Liver (tissue), 9 donors: ENCODE results near the gene VWCE. TPM values are rescaled to one million over a fixed set of nuclear protein-coding genes. Genes with fewer than 3 reads are reported as not detected.

ENCODE experiments used
- DNase-seq: peaks from one replicate; pipeline ENCODE4 v3.0.0-alpha.2; 2017; ENCODE audit warnings: low spot score
- H3K27ac ChIP-seq, 2 donors: one replicate each; pipeline ENCODE4 v1.7.0; 2013; ENCODE audit warnings: inconsistent platforms in 2 of 2, low read length in 2 of 2, control low read depth in 1 of 2, low read depth in 1 of 2, mild to moderate bottlenecking in 1 of 2
- H3K27me3 ChIP-seq, 4 donors: one replicate each; pipeline versions ENCODE4 v1.6.1 to v1.7.0; 2013; ENCODE audit warnings: low read length in 3 of 4, inconsistent platforms in 1 of 4, mild to moderate bottlenecking in 1 of 4, moderate library complexity in 1 of 4; ENCODE audit not compliant: control insufficient read depth in 4 of 4, insufficient read depth in 4 of 4
- H3K36me3 ChIP-seq, 4 donors: one replicate each; pipeline versions ENCODE4 v1.6.1 to v1.7.0; 2013; ENCODE audit warnings: low read length in 3 of 4, mild to moderate bottlenecking in 3 of 4, low read depth in 1 of 4, moderate library complexity in 1 of 4; ENCODE audit not compliant: control insufficient read depth in 4 of 4, insufficient read depth in 3 of 4
- H3K4me1 ChIP-seq, 4 donors: one replicate each; pipeline versions ENCODE4 v1.6.1 to v1.7.0; 2013; ENCODE audit warnings: low read length in 3 of 4, mild to moderate bottlenecking in 3 of 4, moderate library complexity in 1 of 4; ENCODE audit not compliant: control insufficient read depth in 4 of 4, insufficient read depth in 4 of 4
- H3K4me3 ChIP-seq, 3 donors: one replicate each; pipeline versions ENCODE4 v1.6.1 to v1.7.0; 2013; ENCODE audit warnings: low read length in 3 of 3, control low read depth in 1 of 3, low read depth in 1 of 3, mild to moderate bottlenecking in 1 of 3
- H3K9ac ChIP-seq, 2 donors: one replicate each; pipeline ENCODE4 v1.7.0; 2013; ENCODE audit warnings: low read length in 2 of 2, mild to moderate bottlenecking in 2 of 2, moderate library complexity in 2 of 2, control low read depth in 1 of 2, low read depth in 1 of 2
- H3K9me3 ChIP-seq, 4 donors: one replicate each; pipeline versions ENCODE4 v1.6.1 to v1.7.0; 2013; ENCODE audit warnings: low read length in 3 of 4; ENCODE audit not compliant: control insufficient read depth in 4 of 4
- EGR1 ChIP-seq, 2 donors: IDR thresholded peaks; 2 replicates each; pipeline ENCODE4 v1.6.1; 2016 to 2018; ENCODE audit warnings: antibody characterized with exemption in 2 of 2, low read depth in 2 of 2
- FOXA1 ChIP-seq: IDR thresholded peaks from 2 replicates; pipeline ENCODE4 v1.6.1; 2016; ENCODE audit warnings: antibody characterized with exemption
- FOXA2 ChIP-seq: IDR thresholded peaks from 2 replicates; pipeline ENCODE4 v1.6.1; 2016; ENCODE audit warnings: antibody characterized with exemption
- HNF4A ChIP-seq, 2 donors: conservative IDR thresholded peaks; 2 replicates each; pipeline ENCODE4 v1.6.1; 2016; ENCODE audit warnings: antibody characterized with exemption in 2 of 2, mild to moderate bottlenecking in 2 of 2
- HNF4G ChIP-seq: IDR thresholded peaks from 2 replicates; pipeline ENCODE4 v1.6.1; 2016; ENCODE audit warnings: antibody characterized with exemption
- JUND ChIP-seq, 2 donors: IDR thresholded peaks; 2 replicates each; pipeline ENCODE4 v1.6.1; 2016; ENCODE audit warnings: antibody characterized with exemption in 2 of 2
- NR2F2 ChIP-seq: IDR thresholded peaks from 2 replicates; pipeline ENCODE4 v1.6.1; 2016; ENCODE audit warnings: antibody characterized with exemption
- RAD21 ChIP-seq, 2 donors: IDR thresholded peaks; 2 replicates each; pipeline ENCODE4 v1.6.1; 2016; ENCODE audit warnings: antibody characterized with exemption in 2 of 2, mild to moderate bottlenecking in 2 of 2
- RXRA ChIP-seq, 2 donors: IDR thresholded peaks; 2 replicates each; pipeline ENCODE4 v1.6.1; 2017 to 2018; ENCODE audit warnings: antibody characterized with exemption in 2 of 2, mild to moderate bottlenecking in 1 of 2
- SP1 ChIP-seq: IDR thresholded peaks from 2 replicates; pipeline ENCODE4 v1.6.1; 2018; ENCODE audit warnings: antibody characterized with exemption, mild to moderate bottlenecking
- TAF1 ChIP-seq: conservative IDR thresholded peaks from 2 replicates; pipeline ENCODE4 v1.6.1; 2016; ENCODE audit warnings: antibody characterized with exemption, mild to moderate bottlenecking
- YY1 ChIP-seq: IDR thresholded peaks from 2 replicates; pipeline ENCODE4 v1.6.1; 2016; ENCODE audit warnings: antibody characterized with exemption, mild to moderate bottlenecking
- WGBS: extraction: QIAGEN DNeasy Blood & Tissue Kit; methylation state at CpG from one replicate; pipeline ENCODE4 v1.1.7; 2013; 5-methylcytosine and 5-hydroxymethylcytosine counted together
- polyA plus RNA-seq, 2 donors: library from polyadenylated mRNA; stranded (reverse) in 1 of 2; unstranded in 1 of 2; fragments of 200-250 nt in 1 of 2; fragments of >200 nt in 1 of 2; fragmentation: Nextera tagmentation in 1 of 2; extraction: Ambion mirVana in 1 of 2; gene quantifications; one replicate each; pipeline versions ENCODE4 v1.2.1 to v1.2.3, GENCODE V29; 2013 to 2015
- total RNA-seq, 2 donors: library from RNA; depleted of rRNA; stranded (reverse); fragments of >200 nt; gene quantifications; one replicate each; pipeline ENCODE4 v1.2.3, GENCODE V29; 2014
- TF ChIP-seq, protein P1 (sequence below): IDR thresholded peaks from 2 replicates; pipeline ENCODE4 v1.6.1; 2016; ENCODE audit warnings: antibody characterized with exemption
- TF ChIP-seq, protein P2 (sequence below): IDR thresholded peaks from 2 replicates; pipeline ENCODE4 v1.6.1; 2016; ENCODE audit warnings: antibody characterized with exemption
- donor health status: healthy.
- donor health status: healthy.
- donor health status: healthy.
- donor health status: healthy.
- donor health status: healthy.

VWCE gene
- total and polyA plus RNA-seq, 4 donors, result 1.9 to 6.0 (median 2.7) TPM

DNA sequence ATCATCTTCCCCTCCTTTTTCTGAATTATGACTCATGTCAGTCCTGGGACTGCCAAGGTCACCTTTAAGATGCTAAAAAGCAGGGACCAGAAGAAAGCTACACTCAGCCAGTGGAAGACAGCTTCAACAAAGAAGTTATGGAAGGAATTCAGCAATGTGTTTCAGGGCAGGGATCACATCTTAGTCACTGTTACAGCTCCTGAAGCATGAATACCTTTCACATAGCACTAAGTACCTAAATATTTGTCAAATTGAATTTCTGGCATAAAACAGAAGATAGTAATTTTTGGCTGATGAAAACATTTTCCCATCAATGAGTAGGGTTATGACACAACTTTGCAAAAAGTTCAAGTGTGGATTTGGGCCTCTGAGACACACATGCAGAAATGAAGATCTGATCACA is 32.6 kb upstream of the VWCE start:
- peaks cover 11 to 61% (median 48%) of the 10 kb centered on the region in 4 donors for H3K36me3 ChIP-seq
- H3K27me3 ChIP-seq, result no peaks in the 10 kb centered on the region
- H3K27ac ChIP-seq, result no peak overlapping the region
- no peak for DNase-seq
- no peak for TF ChIP-seq JUND (IDR thresholded peaks at IDR 0.05)
- no peak for TF ChIP-seq FOXA1
- no peak for TF ChIP-seq RAD21 (IDR thresholded peaks at IDR 0.05)
- TF ChIP-seq, protein P1, sequence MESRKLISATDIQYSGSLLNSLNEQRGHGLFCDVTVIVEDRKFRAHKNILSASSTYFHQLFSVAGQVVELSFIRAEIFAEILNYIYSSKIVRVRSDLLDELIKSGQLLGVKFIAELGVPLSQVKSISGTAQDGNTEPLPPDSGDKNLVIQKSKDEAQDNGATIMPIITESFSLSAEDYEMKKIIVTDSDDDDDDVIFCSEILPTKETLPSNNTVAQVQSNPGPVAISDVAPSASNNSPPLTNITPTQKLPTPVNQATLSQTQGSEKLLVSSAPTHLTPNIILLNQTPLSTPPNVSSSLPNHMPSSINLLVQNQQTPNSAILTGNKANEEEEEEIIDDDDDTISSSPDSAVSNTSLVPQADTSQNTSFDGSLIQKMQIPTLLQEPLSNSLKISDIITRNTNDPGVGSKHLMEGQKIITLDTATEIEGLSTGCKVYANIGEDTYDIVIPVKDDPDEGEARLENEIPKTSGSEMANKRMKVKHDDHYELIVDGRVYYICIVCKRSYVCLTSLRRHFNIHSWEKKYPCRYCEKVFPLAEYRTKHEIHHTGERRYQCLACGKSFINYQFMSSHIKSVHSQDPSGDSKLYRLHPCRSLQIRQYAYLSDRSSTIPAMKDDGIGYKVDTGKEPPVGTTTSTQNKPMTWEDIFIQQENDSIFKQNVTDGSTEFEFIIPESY, result no peak
- TF ChIP-seq, protein P2, sequence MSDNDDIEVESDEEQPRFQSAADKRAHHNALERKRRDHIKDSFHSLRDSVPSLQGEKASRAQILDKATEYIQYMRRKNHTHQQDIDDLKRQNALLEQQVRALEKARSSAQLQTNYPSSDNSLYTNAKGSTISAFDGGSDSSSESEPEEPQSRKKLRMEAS, result no peak
- no peak for TF ChIP-seq HNF4A (conservative IDR thresholded peaks at IDR 0.05)
- peaks cover 0 to 17% (median 14%) of the 10 kb centered on the region in 4 donors for H3K4me1 ChIP-seq
- no peak overlapping the region for H3K9ac ChIP-seq
- no peaks in the 10 kb centered on the region for H3K9me3 ChIP-seq
- H3K4me3 ChIP-seq, result no peak overlapping the region

DNA sequence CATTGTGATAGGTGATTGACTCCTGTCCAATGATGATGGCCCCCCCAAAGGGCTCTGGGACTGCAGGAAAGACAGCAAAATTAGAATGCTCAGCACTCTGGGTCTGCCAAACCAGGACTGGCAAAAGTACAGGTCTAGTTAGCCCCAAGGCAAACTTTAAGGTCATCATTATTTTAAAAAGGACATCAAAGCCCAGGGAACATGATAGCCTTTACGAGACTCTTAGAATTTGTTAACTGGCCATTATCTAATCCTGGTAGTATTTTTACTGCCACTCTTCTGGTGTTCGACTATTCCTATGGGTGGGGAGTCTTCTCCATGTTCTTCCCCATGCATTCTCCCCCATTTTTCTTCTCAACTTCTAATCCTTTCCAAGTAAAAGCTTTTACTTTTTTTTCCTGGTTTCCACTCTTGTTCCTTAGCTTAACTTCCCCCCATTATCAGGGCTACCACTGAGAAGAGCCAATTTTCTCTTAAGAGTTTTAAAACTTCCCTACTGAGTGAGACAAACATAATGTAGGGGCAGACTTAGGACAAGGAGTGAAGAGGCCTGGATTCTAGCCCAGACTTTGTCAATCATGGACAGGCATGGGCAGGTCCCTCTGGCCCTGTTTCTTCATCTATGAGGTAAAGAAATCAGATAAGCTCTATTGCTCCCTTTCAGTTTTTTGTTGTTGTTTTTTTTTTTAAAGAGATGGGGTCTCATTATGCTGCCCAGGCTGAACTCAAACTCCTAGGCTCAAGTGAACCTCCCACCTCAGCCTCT is 30.7 kb upstream of the VWCE start:
- no peaks in the 10 kb centered on the region for H3K9me3 ChIP-seq
- no peak overlapping the region for H3K4me3 ChIP-seq
- no peaks in the 10 kb centered on the region for H3K27me3 ChIP-seq
- no peak for TF ChIP-seq RXRA (IDR thresholded peaks at IDR 0.05)
- no peak overlapping the region for H3K27ac ChIP-seq
- H3K36me3 ChIP-seq, result peaks cover 13 to 76% (median 65%) of the 10 kb centered on the region in 4 donors
- WGBS, result 94% methylated on average over 2 of the region's 2 CpGs
- no peak for DNase-seq
- peaks cover 0 to 1% (median 0%) of the 10 kb centered on the region in 4 donors for H3K4me1 ChIP-seq
- no peak overlapping the region for H3K9ac ChIP-seq

DNA sequence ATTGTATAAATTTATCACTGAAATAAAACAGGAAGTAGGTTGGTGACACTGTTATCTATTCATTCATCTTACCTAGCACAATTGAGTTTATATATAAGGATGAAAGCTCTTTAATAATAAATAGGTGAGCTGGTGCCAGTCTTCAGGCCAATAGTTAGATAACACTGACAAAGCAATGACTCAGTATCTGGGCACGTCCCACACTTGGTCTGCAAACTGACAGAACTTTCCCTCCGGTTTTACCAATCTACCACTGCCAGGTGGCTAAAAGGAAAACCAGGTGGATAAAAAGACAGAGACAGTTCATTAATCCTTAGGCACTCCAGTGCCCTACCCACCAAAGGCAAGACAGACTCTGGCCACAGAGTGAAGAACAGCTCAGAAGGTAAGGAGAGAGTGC is 20.1 kb upstream of the VWCE start:
- Histone ChIP-seq H3K4me3 (no peak overlapping the region), H3K36me3 (peaks cover 19 to 73% (median 68%) of the 10 kb centered on the region in 4 donors), H3K4me1 (no peaks in the 10 kb centered on the region), H3K9me3 (no peaks in the 10 kb centered on the region), H3K27me3 (no peaks in the 10 kb centered on the region), H3K27ac (no peak overlapping the region), H3K9ac (no peak overlapping the region)
- 85% methylated on average over 2 of the region's 2 CpGs for WGBS
- no peak for TF ChIP-seq YY1
- TF ChIP-seq FOXA2, result no peak
- TF ChIP-seq TAF1, result no peak
- TF ChIP-seq JUND (IDR thresholded peaks at IDR 0.05), result no peak
- no peak for TF ChIP-seq RAD21 (IDR thresholded peaks at IDR 0.05)
- TF ChIP-seq, protein P2, result no peak
- no peak for TF ChIP-seq NR2F2
- TF ChIP-seq SP1, result no peak
- TF ChIP-seq, protein P1, result no peak
- no peak for TF ChIP-seq EGR1 (IDR thresholded peaks at IDR 0.05; ENCODE audit: low read depth in 2 of 2)
- TF ChIP-seq HNF4G, result no peak
- TF ChIP-seq HNF4A (conservative IDR thresholded peaks at IDR 0.05), result no peak
- no peak for DNase-seq
